Trophoblast cell (in vitro differentiated cells and primary cell): ENCODE results near the gene KRTAP13-4. TPM values are rescaled to one million over a fixed set of nuclear protein-coding genes. Genes with fewer than 3 reads are reported as not detected.

Experiments
- DNase-seq, 2 donors: peaks; one replicate each; pipeline ENCODE4 v3.0.0-alpha.2; 2016
- H2AFZ ChIP-seq: 2 replicates; pipeline ENCODE4 v1.6.1; 2013; ENCODE audit warnings: low read length, moderate library complexity, mild to moderate bottlenecking; ENCODE audit not compliant: insufficient read depth, poor library complexity
- H2AK5ac ChIP-seq: 2 replicates; pipeline ENCODE4 v1.6.1; 2013; ENCODE audit warnings: mild to moderate bottlenecking, low read length
- H2BK120ac ChIP-seq: 2 replicates; pipeline ENCODE4 v1.6.1; 2013; ENCODE audit warnings: low read length, mild to moderate bottlenecking, moderate library complexity; ENCODE audit not compliant: insufficient read depth, poor library complexity
- H2BK12ac ChIP-seq: 2 replicates; pipeline ENCODE4 v1.6.1; 2013; ENCODE audit warnings: mild to moderate bottlenecking, low read length, moderate library complexity
- H2BK5ac ChIP-seq: 2 replicates; pipeline ENCODE4 v1.6.1; 2013; ENCODE audit warnings: low read length, low read depth, moderate library complexity, mild to moderate bottlenecking; ENCODE audit not compliant: poor library complexity
- H3K14ac ChIP-seq: 2 replicates; pipeline ENCODE4 v1.6.1; 2013; ENCODE audit warnings: mild to moderate bottlenecking, low read length
- H3K18ac ChIP-seq: 2 replicates; pipeline ENCODE4 v1.6.1; 2013; ENCODE audit warnings: mild to moderate bottlenecking, low read length
- H3K23ac ChIP-seq: 2 replicates; pipeline ENCODE4 v1.6.1; 2013; ENCODE audit warnings: low read length
- H3K27ac ChIP-seq: 2 replicates; pipeline ENCODE4 v1.5.1; 2013; ENCODE audit warnings: low read depth, mild to moderate bottlenecking, inconsistent platforms, low read length, moderate library complexity
- H3K27me3 ChIP-seq: 2 replicates; pipeline ENCODE4 v1.6.1; 2013; ENCODE audit warnings: inconsistent platforms, mild to moderate bottlenecking, low read length, moderate library complexity; ENCODE audit not compliant: insufficient read depth
- H3K36me3 ChIP-seq, 2 experiments: 1 replicate in 1 of 2; 2 replicates in 1 of 2; pipeline ENCODE4 v1.6.1; 2013; ENCODE audit warnings: low read length in 2 of 2, mild to moderate bottlenecking in 2 of 2, moderate library complexity in 1 of 2; ENCODE audit not compliant: insufficient read depth in 2 of 2, control insufficient read depth in 1 of 2
- H3K4ac ChIP-seq: 2 replicates; pipeline ENCODE4 v1.6.1; 2013; ENCODE audit warnings: low read depth, mild to moderate bottlenecking, low read length, moderate library complexity
- H3K4me1 ChIP-seq, 2 experiments: 1 replicate in 1 of 2; 2 replicates in 1 of 2; pipeline ENCODE4 v1.6.1; 2013; ENCODE audit warnings: low read length in 2 of 2, mild to moderate bottlenecking in 2 of 2, moderate library complexity in 1 of 2; ENCODE audit not compliant: insufficient read depth in 2 of 2, control insufficient read depth in 1 of 2
- H3K4me2 ChIP-seq: 2 replicates; pipeline ENCODE4 v1.6.1; 2013; ENCODE audit warnings: inconsistent platforms, mild to moderate bottlenecking, low read length, moderate library complexity
- H3K4me3 ChIP-seq: 2 replicates; pipeline ENCODE4 v1.5.1; 2013; ENCODE audit warnings: mild to moderate bottlenecking, low read depth, low read length, inconsistent platforms
- H3K79me1 ChIP-seq: one replicate; pipeline ENCODE4 v1.6.1; 2013; ENCODE audit warnings: low read length
- H3K79me2 ChIP-seq: 2 replicates; pipeline ENCODE4 v1.6.1; 2013; ENCODE audit warnings: low read length, mild to moderate bottlenecking; ENCODE audit not compliant: control insufficient read depth, insufficient read depth, poor library complexity
- H3K9ac ChIP-seq: 2 replicates; pipeline ENCODE4 v1.6.1; 2013; ENCODE audit warnings: mild to moderate bottlenecking, low read length
- H3K9me3 ChIP-seq: 2 replicates; pipeline ENCODE4 v1.6.1; 2013; ENCODE audit warnings: low read depth, mild to moderate bottlenecking, control low read depth, inconsistent platforms, low read length; ENCODE audit not compliant: insufficient read depth
- H4K12ac ChIP-seq: 2 replicates; pipeline ENCODE4 v1.6.1; 2013; ENCODE audit warnings: low read depth, mild to moderate bottlenecking, low read length, moderate library complexity
- H4K8ac ChIP-seq: 2 replicates; pipeline ENCODE4 v1.6.1; 2013; ENCODE audit warnings: low read depth, mild to moderate bottlenecking, low read length, moderate library complexity
- H4K91ac ChIP-seq: one replicate; pipeline ENCODE4 v1.6.1; 2013; ENCODE audit warnings: low read depth, mild to moderate bottlenecking, low read length, moderate library complexity
- WGBS: extraction: QIAGEN DNeasy Blood & Tissue Kit; methylation state at CpG from one replicate; pipeline ENCODE4 v1.1.7; 2013; ENCODE audit warnings: missing lambda C conversion rate; ENCODE audit not compliant: insufficient read length, insufficient coverage; ENCODE audit errors: extremely low coverage; 5-methylcytosine and 5-hydroxymethylcytosine counted together
- polyA plus RNA-seq: library from polyadenylated mRNA; stranded (reverse); fragments of 200-250 nt; gene quantifications from 2 replicates; pipeline ENCODE4 v1.2.3, GENCODE V29; 2013

KRTAP13-4 gene
- not detected in 2 replicates for polyA plus RNA-seq

- no peak within 1 kb of the TSS for H3K9ac ChIP-seq
- no peaks in the 10 kb centered on the region for H3K4me1 ChIP-seq
- H3K4me2 ChIP-seq: no peak within 1 kb of the TSS
- H2BK12ac ChIP-seq: no peak within 1 kb of the TSS
- no peak within 1 kb of the TSS for H2AFZ ChIP-seq
- no peak within 1 kb of the TSS for H3K4me3 ChIP-seq
- no peak for DNase-seq
- H3K14ac ChIP-seq: no peak within 1 kb of the TSS
- no peaks in the 10 kb centered on the region for H3K27me3 ChIP-seq
- no peaks in the 10 kb centered on the region for H3K79me2 ChIP-seq
- H2BK120ac ChIP-seq: no peak within 1 kb of the TSS
- H2AK5ac ChIP-seq: no peak within 1 kb of the TSS
- no peak within 1 kb of the TSS for H3K23ac ChIP-seq
- WGBS: no CpG with 5 or more reads among the region's 9 CpGs
- H2BK5ac ChIP-seq: no peak within 1 kb of the TSS
- no peak within 1 kb of the TSS for H4K8ac ChIP-seq
- no peaks in the 10 kb centered on the region for H3K79me1 ChIP-seq
- H3K27ac ChIP-seq: no peak within 1 kb of the TSS
- H4K12ac ChIP-seq: no peak within 1 kb of the TSS
- no peaks in the 10 kb centered on the region for H3K36me3 ChIP-seq
- H3K4ac ChIP-seq: no peak within 1 kb of the TSS
- H4K91ac ChIP-seq: no peak within 1 kb of the TSS
- no peak within 1 kb of the TSS for H3K18ac ChIP-seq
- H3K9me3 ChIP-seq: no peaks in the 10 kb centered on the region
Observed at GRCh38 chr21:30430170-30430655, at the start of gene KRTAP13-4. TSS of gene KRTAP13-4 (plus strand) at chr21:30430220. CDS start at chr21:30430276, 56 bp downstream.

- Histone ChIP-seq H3K36me3 (no peaks in the 10 kb centered on the region), H3K9me3 (no peaks in the 10 kb centered on the region), H3K4me2 (no peak overlapping the region), H3K27me3 (no peaks in the 10 kb centered on the region), H2AFZ (no peak overlapping the region), H4K8ac (no peak overlapping the region), H3K18ac (no peak overlapping the region), H4K12ac (no peak overlapping the region), H3K79me1 (no peaks in the 10 kb centered on the region), H3K4me1 (no peaks in the 10 kb centered on the region), H3K23ac (no peak overlapping the region), H2BK120ac (no peak overlapping the region), H3K14ac (no peak overlapping the region), H3K79me2 (no peaks in the 10 kb centered on the region), H4K91ac (no peak overlapping the region), H3K9ac (no peak overlapping the region), H2AK5ac (no peak overlapping the region), H2BK5ac (no peak overlapping the region), H3K27ac (no peak overlapping the region), H2BK12ac (no peak overlapping the region), H3K4me3 (no peak overlapping the region), H3K4ac (no peak overlapping the region)
- no CpG with 5 or more reads among the region's 1 CpG for WGBS
- DNase-seq: no peak
Observed at GRCh38 chr21:30382201-30382600, 47.8 kb upstream of the KRTAP13-4 start.

- Histone ChIP-seq H2AFZ (no peak overlapping the region), H2BK120ac (no peak overlapping the region)
- WGBS: no CpG with 5 or more reads among the region's 2 CpGs
Observed at GRCh38 chr21:30391492-30392025, 38.5 kb upstream of the KRTAP13-4 start.

GRCh38 chr21:30395731-30396130, 34.3 kb upstream of the KRTAP13-4 start, which contains the start of gene KRTAP13-1:
TSS of gene KRTAP13-1 (plus strand) at chr21:30396031. CDS start at chr21:30396087, 56 bp downstream.
- Histone ChIP-seq H4K12ac (no peak within 1 kb of the TSS), H4K8ac (no peak within 1 kb of the TSS), H4K91ac (no peak within 1 kb of the TSS), H3K18ac (no peak within 1 kb of the TSS), H3K27ac (no peak within 1 kb of the TSS), H3K79me1 (no peaks in the 10 kb centered on the region), H3K9me3 (no peaks in the 10 kb centered on the region), H3K23ac (no peak within 1 kb of the TSS), H3K36me3 (no peaks in the 10 kb centered on the region), H3K4me2 (no peak within 1 kb of the TSS), H3K79me2 (no peaks in the 10 kb centered on the region), H3K9ac (no peak within 1 kb of the TSS), H2BK120ac (no peak within 1 kb of the TSS), H2BK5ac (no peak within 1 kb of the TSS), H3K4me3 (no peak within 1 kb of the TSS), H2BK12ac (no peak within 1 kb of the TSS), H3K14ac (no peak within 1 kb of the TSS), H3K4me1 (no peaks in the 10 kb centered on the region), H3K27me3 (no peaks in the 10 kb centered on the region), H3K4ac (no peak within 1 kb of the TSS), H2AFZ (no peak within 1 kb of the TSS), H2AK5ac (no peak within 1 kb of the TSS)
- DNase-seq: no peak
- WGBS: no CpG with 5 or more reads among the region's 4 CpGs

More at GRCh38 chr21:30391492-30392025, 38.5 kb upstream of the KRTAP13-4 start:
- H4K8ac ChIP-seq: no peak overlapping the region
- no peak overlapping the region for H2BK5ac ChIP-seq
- H4K91ac ChIP-seq: no peak overlapping the region
- H3K27ac ChIP-seq: no peak overlapping the region
- no peaks in the 10 kb centered on the region for H3K36me3 ChIP-seq
- H3K79me2 ChIP-seq: no peaks in the 10 kb centered on the region
- no peaks in the 10 kb centered on the region for H3K79me1 ChIP-seq
- H3K9me3 ChIP-seq: no peaks in the 10 kb centered on the region
- H3K4me3 ChIP-seq: no peak overlapping the region
- H3K4me2 ChIP-seq: no peak overlapping the region
- no peak overlapping the region for H3K23ac ChIP-seq
- no peak overlapping the region for H4K12ac ChIP-seq
- no peak overlapping the region for H2BK12ac ChIP-seq
- no peaks in the 10 kb centered on the region for H3K27me3 ChIP-seq
- no peak overlapping the region for H3K18ac ChIP-seq
- no peak overlapping the region for H3K9ac ChIP-seq
- no peak overlapping the region for H3K14ac ChIP-seq
- H3K4me1 ChIP-seq: no peaks in the 10 kb centered on the region
- H2AK5ac ChIP-seq: no peak overlapping the region
- DNase-seq: no peak
- no peak overlapping the region for H3K4ac ChIP-seq
